HepG2 (cell line): Measurements from ENCODE around the gene TEAD1. TPM values are rescaled to one million over a fixed set of nuclear protein-coding genes. Genes with fewer than 3 reads are reported as not detected.

ENCODE experiments used
- ATAC-seq: fragments of 200-7000 bp; cut with Tn5 transposase; 3 replicates; pipeline ENCODE4 v1.9.1; 2020; ENCODE audit warnings: mild to moderate bottlenecking, moderate library complexity
- BruUV-seq: library from RNA; stranded (reverse); fragments of 400-500 nt; replicated peaks from 2 replicates; lab custom pipeline; 2021; lab: Mats Ljungman, UMichigan
- CTCF ChIA-PET: fragments of 300-600 bp; formaldehyde crosslinking; extraction: SDS; loops from one replicate; lab custom pipeline; 2021; ENCODE audit warnings: low total read pairs, inconsistent platforms, low intra/inter-chr PET ratio; lab: Yijun Ruan, JAX
- POLR2A ChIA-PET: fragments of 350-600 bp; sonication (Branson Sonifier 250); formaldehyde crosslinking; loops from one replicate; lab custom pipeline; 2020; ENCODE audit warnings: antibody characterized with exemption, inconsistent platforms; lab: Yijun Ruan, JAX
- DNase-seq: peaks from one replicate; pipeline ENCODE4 v3.0.0-alpha.2; 2015; ENCODE audit warnings: low spot score
- FAIRE-seq: peaks from 3 replicates; lab custom pipeline; 2011; peaks lifted over from hg19 to GRCh38; lab: Jason Lieb, UNC
- H2AFZ ChIP-seq: one replicate; pipeline ENCODE4 v1.6.1; 2011; ENCODE audit warnings: low read length, inconsistent platforms
- H3K27ac ChIP-seq: fragments of 300-600 bp; 3 replicates; pipeline ENCODE4 v1.8.0; 2011; ENCODE audit warnings: mixed run types, mild to moderate bottlenecking, mixed read lengths, low read length, inconsistent platforms; ENCODE audit not compliant: insufficient read depth; ENCODE audit errors: extremely low read length
- H3K27me3 ChIP-seq, 2 experiments: fragments of 200-600 bp in 1 of 2; 2 replicates in 1 of 2; 3 replicates in 1 of 2; pipeline versions ENCODE4 v1.6.0 to v1.8.0; 2011; ENCODE audit warnings: low read length in 2 of 2, mild to moderate bottlenecking in 2 of 2, moderate library complexity in 2 of 2, inconsistent platforms in 1 of 2; ENCODE audit not compliant: insufficient read depth in 2 of 2, control insufficient read depth in 1 of 2
- H3K36me3 ChIP-seq, 2 experiments: fragments of 200-600 bp in 1 of 2; replicated peaks in 1 of 2; 2 replicates in 1 of 2; 3 replicates in 1 of 2; pipeline versions ENCODE4 v1.5.1 to v1.8.0; 2011; ENCODE audit warnings: low read length in 2 of 2, inconsistent platforms in 1 of 2; ENCODE audit not compliant: insufficient read depth in 2 of 2, control insufficient read depth in 1 of 2
- H3K4me1 ChIP-seq: 2 replicates; pipeline ENCODE4 v1.5.1; 2012; ENCODE audit warnings: low read length, inconsistent platforms; ENCODE audit not compliant: insufficient read depth
- H3K4me2 ChIP-seq: 2 replicates; pipeline ENCODE4 v1.6.0; 2011; ENCODE audit warnings: low read depth, low read length, inconsistent platforms
- H3K4me3 ChIP-seq, 3 experiments: fragments of 200-600 bp in 1 of 3; sonication (generic), shearing (Covaris generic) in 1 of 3; replicated peaks in 1 of 3; 2 replicates each; pipeline ENCODE4 v1.5.1; 2011 to 2016; ENCODE audit warnings: low read length in 3 of 3, inconsistent platforms in 2 of 3, low read depth in 2 of 3, mild to moderate bottlenecking in 2 of 3, control low read depth in 1 of 3, mixed read lengths in 1 of 3; ENCODE audit not compliant: insufficient read depth in 1 of 3
- H3K79me2 ChIP-seq: one replicate; pipeline ENCODE4 v1.6.1; 2011; ENCODE audit warnings: low read length, inconsistent platforms; ENCODE audit not compliant: insufficient read depth
- H3K9ac ChIP-seq: 2 replicates; pipeline ENCODE4 v1.6.0; 2011; ENCODE audit warnings: mild to moderate bottlenecking, low read depth, low read length, inconsistent platforms; ENCODE audit not compliant: insufficient read depth
- H3K9me3 ChIP-seq: 2 replicates; pipeline ENCODE4 v1.5.1; 2012; ENCODE audit warnings: mild to moderate bottlenecking, low read length
- H4K20me1 ChIP-seq: 2 replicates; pipeline ENCODE4 v1.6.0; 2011; ENCODE audit warnings: inconsistent platforms, mild to moderate bottlenecking, low read length, moderate library complexity; ENCODE audit not compliant: insufficient read depth
- FOXM1 ChIP-seq: sonication (generic); formaldehyde crosslinking; IDR thresholded peaks from 2 replicates; pipeline ENCODE4 v1.5.0; 2020; ENCODE audit warnings: missing genetic modification reagents
- NRL ChIP-seq: sonication (generic); formaldehyde crosslinking; IDR thresholded peaks from 2 replicates; pipeline ENCODE4 v1.5.0; 2020; ENCODE audit warnings: missing genetic modification reagents, mild to moderate bottlenecking, moderate library complexity, borderline replicate concordance
- POLR2A ChIP-seq, 2 experiments: IDR thresholded peaks; 2 replicates each; pipeline ENCODE4 v1.6.1; 2011; ENCODE audit warnings: low read depth in 2 of 2, low read length in 2 of 2, mild to moderate bottlenecking in 1 of 2, moderate library complexity in 1 of 2; ENCODE audit not compliant: insufficient read depth in 1 of 2
- RFX3 ChIP-seq: IDR thresholded peaks from 2 replicates; pipeline ENCODE4 v1.6.1; 2016; ENCODE audit warnings: missing biosample characterization, missing genetic modification reagents
- RXRB ChIP-seq: IDR thresholded peaks from 2 replicates; pipeline ENCODE4 v1.6.1; 2016; ENCODE audit warnings: borderline replicate concordance, missing genetic modification reagents, missing compliant biosample characterization
- TOPORS ChIP-seq: sonication (generic); formaldehyde crosslinking; IDR thresholded peaks from 2 replicates; pipeline ENCODE4 v1.8.0; 2023; ENCODE audit warnings: mild to moderate bottlenecking, missing genetic modification reagents
- YEATS2 ChIP-seq: sonication (generic); formaldehyde crosslinking; IDR thresholded peaks from 2 replicates; pipeline ENCODE4 v1.4.0; 2020; ENCODE audit warnings: missing genetic modification reagents, borderline replicate concordance
- ZBED4 ChIP-seq: sonication (generic); formaldehyde crosslinking; IDR thresholded peaks from 2 replicates; pipeline ENCODE4 v1.4.0; 2020; ENCODE audit warnings: missing genetic modification reagents, borderline replicate concordance
- ZNF274 ChIP-seq: sonication (generic); formaldehyde crosslinking; IDR thresholded peaks from 2 replicates; pipeline ENCODE4 v1.5.1; 2020; ENCODE audit warnings: mild to moderate bottlenecking, missing genetic modification reagents
- ZNF605 ChIP-seq: sonication (generic); formaldehyde crosslinking; IDR thresholded peaks from 2 replicates; pipeline ENCODE4 v1.8.0; 2022; ENCODE audit warnings: mild to moderate bottlenecking, missing genetic modification reagents
- ZNF691 ChIP-seq: sonication (generic); formaldehyde crosslinking; IDR thresholded peaks from 2 replicates; pipeline ENCODE4 v1.4.0; 2020; ENCODE audit warnings: missing genetic modification reagents, low read depth, mild to moderate bottlenecking, borderline replicate concordance
- ZSCAN5A ChIP-seq: sonication (generic); formaldehyde crosslinking; IDR thresholded peaks from 2 replicates; pipeline ENCODE4 v1.8.0; 2022; ENCODE audit warnings: mild to moderate bottlenecking, missing genetic modification reagents, borderline replicate concordance
- WGBS: methylation state at CpG from one replicate; pipeline ENCODE4 v1.1.6; 2017; ENCODE audit warnings: low lambda C conversion rate; 5-methylcytosine and 5-hydroxymethylcytosine counted together
- in situ Hi-C: cut with HindIII; loops from 2 replicates; pipeline ENCODE4 v1.10.0; 2017; ENCODE audit warnings: low pct_unique_long_range_greater_than_20kb; ENCODE audit not compliant: extremely low pct_ligation_motif_present
- intact Hi-C: fragments of 100-400 bp; cut with micrococcal nuclease; formaldehyde crosslinking; loops from one replicate; pipeline ENCODE4 v1.10.0; 2022; ENCODE audit not compliant: unreplicated experiment
- polyA plus RNA-seq, 8 experiments: library from polyadenylated mRNA; depleted of rRNA in 3 of 8; stranded (reverse) in 7 of 8; unstranded in 1 of 8; fragments of >200 nt; fragmentation: Illumina TruSeq in 4 of 8; extraction: Trizol in 4 of 8; gene quantifications; 2 replicates each; pipeline versions ENCODE4 v1.2.1 to v1.2.3, GENCODE V29; 2011 to 2016; ENCODE audit warnings: low read depth in 4 of 8, missing spikeins in 1 of 8, mixed read lengths in 1 of 8; ENCODE audit not compliant: insufficient read depth in 1 of 8
- total RNA-seq, 5 experiments: library from RNA; depleted of rRNA; stranded (reverse); fragments of >200 nt; fragmentation: Illumina TruSeq; extraction: Trizol; gene quantifications; 2 replicates each; pipeline ENCODE4 v1.2.3, GENCODE V29; 2016; ENCODE audit warnings: low read depth in 1 of 5
- TF ChIP-seq, protein P1 (sequence below), 2 experiments: sonication (generic) in 1 of 2; formaldehyde crosslinking in 1 of 2; IDR thresholded peaks; 2 replicates each; pipeline versions ENCODE4 v1.4.0 to v1.6.1; 2018 to 2020; ENCODE audit warnings: missing genetic modification reagents in 2 of 2, borderline replicate concordance in 1 of 2, low read depth in 1 of 2, mild to moderate bottlenecking in 1 of 2, missing biosample characterization in 1 of 2

The TEAD1 gene
- total and polyA plus RNA-seq, 2 of the 13 experiments (the other 11 are each of a cell fraction or from before 2014, with no cell fraction given): 20.1 to 30.5 TPM

DNA sequence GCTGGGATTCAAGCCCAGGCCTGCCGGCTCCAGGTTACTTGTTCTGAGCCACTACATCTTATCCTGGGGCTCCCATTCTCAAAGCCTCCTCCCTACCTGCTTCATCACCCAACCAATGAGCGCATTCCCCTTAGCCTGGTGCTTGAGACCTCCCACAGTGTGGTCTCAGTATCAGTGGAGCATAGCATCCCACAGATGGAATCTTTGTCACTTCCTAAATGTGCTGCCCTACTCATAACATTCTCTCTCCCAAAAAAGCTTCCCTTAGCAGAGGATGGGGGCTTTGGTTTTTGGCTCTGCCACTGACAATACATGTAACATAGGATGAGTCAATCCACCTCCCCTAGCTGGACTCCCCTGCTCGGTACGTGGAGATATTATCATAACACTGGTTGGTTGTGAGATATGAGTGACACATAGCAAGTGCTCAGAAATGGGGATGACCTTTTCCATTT lies 28.8 kb downstream of the TEAD1 start:
- Histone ChIP-seq H3K79me2 (peaks cover 86% of the 10 kb centered on the region), H2AFZ (no peak overlapping the region), H3K27me3 (no peaks in the 10 kb centered on the region), H4K20me1 (peaks cover 14% of the 10 kb centered on the region; the same call in 1 of the 2 replicates), H3K4me1 (peaks cover 26% of the 10 kb centered on the region), H3K4me2 (no peak overlapping the region), H3K4me3 (no peak overlapping the region), H3K9me3 (no peaks in the 10 kb centered on the region), H3K9ac (no peak overlapping the region), H3K27ac (no peak overlapping the region), H3K36me3 (peaks cover 2 to 12% of the 10 kb centered on the region in 2 experiments; a peak in 4 of 5 replicates)
- ChIA-PET POLR2A (no interaction called here), CTCF (no interaction called here)
- in situ Hi-C loops: no loop called here
- ATAC-seq: no peak
- no peak for DNase-seq
- FAIRE-seq: no peak
- intact Hi-C loops: no loop called here
- WGBS: 88% methylated on average over 4 of the region's 4 CpGs
- BruUV-seq: no TSS peak
- TF ChIP-seq ZSCAN5A (CRISPR knock-in tag) (no peak), RFX3 (CRISPR knock-in tag) (no peak), RXRB (CRISPR knock-in tag) (no peak), POLR2A (IDR thresholded peaks at IDR 0.05; ENCODE audit: insufficient read depth in 1 of 2, low read depth in 2 of 2, low read length in 2 of 2) (no peak), ZNF605 (no peak), NRL (CRISPR knock-in tag) (no peak), YEATS2 (CRISPR knock-in tag) (no peak), FOXM1 (CRISPR knock-in tag) (no peak), ZBED4 (CRISPR knock-in tag) (no peak), TOPORS (CRISPR knock-in tag) (no peak), ZNF274 (CRISPR knock-in tag) (no peak), ZNF691 (CRISPR knock-in tag) (no peak)
- TF ChIP-seq, protein P1, sequence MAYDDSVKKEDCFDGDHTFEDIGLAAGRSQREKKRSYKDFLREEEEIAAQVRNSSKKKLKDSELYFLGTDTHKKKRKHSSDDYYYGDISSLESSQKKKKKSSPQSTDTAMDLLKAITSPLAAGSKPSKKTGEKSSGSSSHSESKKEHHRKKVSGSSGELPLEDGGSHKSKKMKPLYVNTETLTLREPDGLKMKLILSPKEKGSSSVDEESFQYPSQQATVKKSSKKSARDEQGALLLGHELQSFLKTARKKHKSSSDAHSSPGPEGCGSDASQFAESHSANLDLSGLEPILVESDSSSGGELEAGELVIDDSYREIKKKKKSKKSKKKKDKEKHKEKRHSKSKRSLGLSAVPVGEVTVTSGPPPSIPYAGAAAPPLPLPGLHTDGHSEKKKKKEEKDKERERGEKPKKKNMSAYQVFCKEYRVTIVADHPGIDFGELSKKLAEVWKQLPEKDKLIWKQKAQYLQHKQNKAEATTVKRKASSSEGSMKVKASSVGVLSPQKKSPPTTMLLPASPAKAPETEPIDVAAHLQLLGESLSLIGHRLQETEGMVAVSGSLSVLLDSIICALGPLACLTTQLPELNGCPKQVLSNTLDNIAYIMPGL (CRISPR knock-in tag; IDR thresholded peaks at IDR 0.05; ENCODE audit: borderline replicate concordance in 1 of 2, low read depth in 1 of 2): no peak
